ENCODE measurements around the gene IMPDH2. TPM values are rescaled to one million over a fixed set of nuclear protein-coding genes. Genes with fewer than 3 reads are reported as not detected.

IMPDH2 gene
- total and polyA plus RNA-seq, 2 donors (not counting 1 experiment from before 2014, with no cell fraction given), result 187 to 448 TPM

- H3K4me1 ChIP-seq (ENCODE audit: control insufficient read depth, extremely low read depth, insufficient read depth, low read length), result peaks cover 12% of the 10 kb centered on the region
- H3K4me3 ChIP-seq (replicated peaks in 1 of 4; ENCODE audit: control extremely low read depth in 1 of 4, insufficient read depth in 1 of 4, low read depth in 3 of 4, low read length in 4 of 4), result peak overlapping the region; percentile 79 to 85 (median 82)
- no peaks in the 10 kb centered on the region for H3K27me3 ChIP-seq (ENCODE audit: control insufficient read depth, insufficient read depth, low read length)
- peak overlapping the region; percentile 81 for H3K4me2 ChIP-seq (ENCODE audit: extremely low read depth, insufficient read depth, low read length)
- H3K36me3 ChIP-seq (ENCODE audit: control insufficient read depth, insufficient read depth, low read length), result peaks cover 2% of the 10 kb centered on the region
- H3K27ac ChIP-seq (ENCODE audit: insufficient read depth, low read length), result peak overlapping the region; percentile 94
- peak overlapping the region; percentile 92 for H3K9ac ChIP-seq (ENCODE audit: insufficient read depth, low read length)
- peak overlapping the region; percentile 70 for H2AFZ ChIP-seq (ENCODE audit: low read length)
- no peaks in the 10 kb centered on the region for H3K9me3 ChIP-seq (ENCODE audit: control insufficient read depth, insufficient read depth, low read depth, low read length)
- peak; percentile 23 to 28 for DNase-seq (ENCODE audit: low read depth in 2 of 2)
- H4K20me1 ChIP-seq (ENCODE audit: control insufficient read depth, extremely low read depth, insufficient read depth, low read length), result no peaks in the 10 kb centered on the region
- TF ChIP-seq EZH2 (IDR thresholded peaks at IDR 0.05; ENCODE audit: low read length, missing control alignments) (no peak), CTCF (conservative IDR thresholded peaks at IDR 0.05 in 1 of 2, IDR thresholded peaks at IDR 0.05 in 1 of 2; ENCODE audit: low read depth in 1 of 2, low read length in 2 of 2) (no peak)
- H3K79me2 ChIP-seq (ENCODE audit: control insufficient read depth, insufficient read depth, low read length), result peaks cover 25% of the 10 kb centered on the region
Observed at GRCh38 chr3:48990636-48991469, 38.3 kb downstream of the IMPDH2 start.

GRCh38 chr3:48989796-48990635 lies 39.2 kb downstream of the IMPDH2 start, which contains the start of gene P4HTM:
TSS of gene P4HTM (plus strand) at chr3:48990241. CDS start at chr3:48990257, 16 bp downstream.
- Histone ChIP-seq H3K27me3 (ENCODE audit: control insufficient read depth, insufficient read depth, low read length) (no peaks in the 10 kb centered on the region), H4K20me1 (ENCODE audit: control insufficient read depth, extremely low read depth, insufficient read depth, low read length) (no peaks in the 10 kb centered on the region), H3K4me2 (ENCODE audit: extremely low read depth, insufficient read depth, low read length) (peak within 1 kb of the TSS; percentile 81), H3K79me2 (ENCODE audit: control insufficient read depth, insufficient read depth, low read length) (peaks cover 25% of the 10 kb centered on the region), H3K4me1 (ENCODE audit: control insufficient read depth, extremely low read depth, insufficient read depth, low read length) (peaks cover 12% of the 10 kb centered on the region), H3K27ac (ENCODE audit: insufficient read depth, low read length) (peak within 1 kb of the TSS; percentile 94), H3K9ac (ENCODE audit: insufficient read depth, low read length) (peak within 1 kb of the TSS; percentile 92), H3K36me3 (ENCODE audit: control insufficient read depth, insufficient read depth, low read length) (peaks cover 2% of the 10 kb centered on the region), H2AFZ (ENCODE audit: low read length) (peak within 1 kb of the TSS; percentile 86), H3K9me3 (ENCODE audit: control insufficient read depth, insufficient read depth, low read depth, low read length) (no peaks in the 10 kb centered on the region), H3K4me3 (replicated peaks in 1 of 4; ENCODE audit: control extremely low read depth in 1 of 4, insufficient read depth in 1 of 4, low read depth in 3 of 4, low read length in 4 of 4) (peak within 1 kb of the TSS; percentile 79 to 85 (median 82))
- DNase-seq (ENCODE audit: low read depth in 2 of 2), result peak; percentile 91 to 95
- TF ChIP-seq EZH2 (IDR thresholded peaks at IDR 0.05; ENCODE audit: low read length, missing control alignments) (no peak), CTCF (conservative IDR thresholded peaks at IDR 0.05 in 1 of 2, IDR thresholded peaks at IDR 0.05 in 1 of 2; ENCODE audit: low read depth in 1 of 2, low read length in 2 of 2) (peak; percentile 55 to 61)
